Glutamatergic neuron (in vitro differentiated cells): ENCODE results near the gene PBX3. TPM values are rescaled to one million over a fixed set of nuclear protein-coding genes. Genes with fewer than 3 reads are reported as not detected.

Source experiments
- DNase-seq: peaks from one replicate; pipeline ENCODE4 v3.0.0; 2022
- H3K27ac Mint-ChIP-seq: one replicate; pipeline ENCODE4 v1.8.0; 2020; ENCODE audit warnings: mild to moderate bottlenecking, mixed read lengths, inconsistent platforms; ENCODE audit not compliant: unreplicated experiment
- H3K27me3 Mint-ChIP-seq: one replicate; pipeline ENCODE4 v1.8.0; 2020; ENCODE audit warnings: mild to moderate bottlenecking, moderate library complexity, mixed read lengths, inconsistent platforms; ENCODE audit not compliant: unreplicated experiment
- H3K36me3 Mint-ChIP-seq: one replicate; pipeline ENCODE4 v1.8.0; 2020; ENCODE audit warnings: mild to moderate bottlenecking, mixed read lengths, inconsistent platforms; ENCODE audit not compliant: unreplicated experiment
- H3K4me1 Mint-ChIP-seq: one replicate; pipeline ENCODE4 v1.8.0; 2020; ENCODE audit warnings: mild to moderate bottlenecking, low read depth, mixed read lengths, inconsistent platforms; ENCODE audit not compliant: unreplicated experiment
- H3K4me3 Mint-ChIP-seq: one replicate; pipeline ENCODE4 v1.8.0; 2020; ENCODE audit warnings: mild to moderate bottlenecking, mixed read lengths, inconsistent platforms; ENCODE audit not compliant: unreplicated experiment
- H3K9me3 Mint-ChIP-seq: one replicate; pipeline ENCODE4 v1.8.0; 2020; ENCODE audit warnings: mild to moderate bottlenecking, moderate library complexity, mixed read lengths, inconsistent platforms; ENCODE audit not compliant: unreplicated experiment
- CTCF ChIP-seq: fragments of 200-600 bp; sonication (generic); IDR thresholded peaks from one replicate; pipeline ENCODE4 v1.5.0; 2021; ENCODE audit not compliant: partially characterized antibody, unreplicated experiment
- total RNA-seq: library from RNA; stranded (reverse); fragmentation: NEBNext Ultra II Directional; extraction: Animal tissue kit (Norgen Biotek cat#: 25700); gene quantifications from one replicate; pipeline ENCODE4 v1.2.1, GENCODE V29; 2021; ENCODE audit not compliant: unreplicated experiment

Gene PBX3
- total RNA-seq, 1 donor from 2014 or later: 51.2 TPM

- H3K4me3 Mint-ChIP-seq: peak overlapping the region; percentile 91
- H3K36me3 Mint-ChIP-seq: no peaks in the 10 kb centered on the region
- H3K9me3 Mint-ChIP-seq: peaks cover 11% of the 10 kb centered on the region
- no peak for TF ChIP-seq CTCF
- peaks cover 14% of the 10 kb centered on the region for H3K4me1 Mint-ChIP-seq
- H3K27ac Mint-ChIP-seq: peak overlapping the region; percentile 92
- DNase-seq: peak; percentile 18
- peaks cover 8% of the 10 kb centered on the region for H3K27me3 Mint-ChIP-seq
Observed at GRCh38 chr9:125748446-125749099, 1.4 kb downstream of the PBX3 start.

- Mint-ChIP-seq H3K4me1 (peaks cover 13% of the 10 kb centered on the region), H3K36me3 (no peaks in the 10 kb centered on the region), H3K9me3 (peaks cover 11% of the 10 kb centered on the region), H3K27ac (no peak overlapping the region), H3K4me3 (peak overlapping the region; percentile 91), H3K27me3 (peaks cover 8% of the 10 kb centered on the region)
- TF ChIP-seq CTCF: no peak
- DNase-seq: no peak
Observed at GRCh38 chr9:125749287-125749935, 2.2 kb downstream of the PBX3 start.

- no peak for DNase-seq
- no peak for TF ChIP-seq CTCF
- peaks cover 8% of the 10 kb centered on the region for H3K27me3 Mint-ChIP-seq
- no peaks in the 10 kb centered on the region for H3K36me3 Mint-ChIP-seq
- H3K27ac Mint-ChIP-seq: no peak overlapping the region
- peaks cover 11% of the 10 kb centered on the region for H3K9me3 Mint-ChIP-seq
- peak overlapping the region; percentile 91 for H3K4me3 Mint-ChIP-seq
- peaks cover 13% of the 10 kb centered on the region for H3K4me1 Mint-ChIP-seq
Observed at GRCh38 chr9:125749951-125750626, 2.9 kb downstream of the PBX3 start.

GRCh38 chr9:125750627-125751011 lies 3.4 kb downstream of the PBX3 start:
- Mint-ChIP-seq H3K4me3 (peak overlapping the region; percentile 91), H3K9me3 (peaks cover 7% of the 10 kb centered on the region), H3K27ac (peak overlapping the region; percentile 36), H3K27me3 (peaks cover 8% of the 10 kb centered on the region), H3K36me3 (no peaks in the 10 kb centered on the region), H3K4me1 (peaks cover 17% of the 10 kb centered on the region)
- no peak for TF ChIP-seq CTCF
- no peak for DNase-seq
